H1 (cell line): Measurements from ENCODE around the gene DARS1. TPM values are rescaled to one million over a fixed set of nuclear protein-coding genes. Genes with fewer than 3 reads are reported as not detected.

Source experiments
- CTCF ChIA-PET: fragments of 300-600 bp; sonication (Branson Sonifier 250); formaldehyde crosslinking; loops from one replicate; lab custom pipeline; 2021; ENCODE audit not compliant: partially characterized antibody; lab: Charles Lee
- POLR2A ChIA-PET: fragments of 300-600 bp; sonication (Branson Sonifier 250); formaldehyde crosslinking; loops from one replicate; lab custom pipeline; 2021; ENCODE audit warnings: inconsistent platforms; ENCODE audit not compliant: partially characterized antibody; lab: Charles Lee
- DNase-seq, 2 experiments: peaks; one replicate each; pipeline versions ENCODE4 v3.0.0 to v3.0.0-alpha.2; 2010 to 2022; ENCODE audit warnings: low spot score in 2 of 2, low read depth in 1 of 2, mixed read lengths in 1 of 2
- FAIRE-seq: peaks from 2 replicates; lab custom pipeline; 2011; peaks lifted over from hg19 to GRCh38; lab: Jason Lieb, UNC
- H2AFZ ChIP-seq: 2 replicates; pipeline ENCODE4 v1.8.1; 2012; ENCODE audit warnings: low read length, inconsistent platforms
- H2AK5ac ChIP-seq: 2 replicates; pipeline ENCODE4 v1.6.1; 2013; ENCODE audit warnings: low read depth, low read length
- H2BK120ac ChIP-seq: replicated peaks from 2 replicates; pipeline ENCODE3; 2013; ENCODE audit warnings: low read depth, low read length, inconsistent platforms
- H2BK12ac ChIP-seq: 2 replicates; pipeline ENCODE4 v1.6.1; 2013; ENCODE audit warnings: low read depth, low read length
- H2BK15ac ChIP-seq: 2 replicates; pipeline ENCODE4 v1.6.1; 2013; ENCODE audit warnings: low read length
- H2BK20ac ChIP-seq: 2 replicates; pipeline ENCODE4 v1.6.1; 2013; ENCODE audit warnings: low read length
- H2BK5ac ChIP-seq: 2 replicates; pipeline ENCODE4 v1.6.1; 2013; ENCODE audit warnings: low read depth, low read length
- H3K14ac ChIP-seq: 2 replicates; pipeline ENCODE4 v1.6.1; 2013; ENCODE audit warnings: inconsistent platforms; ENCODE audit not compliant: insufficient read length
- H3K18ac ChIP-seq: 2 replicates; pipeline ENCODE4 v1.6.1; 2013; ENCODE audit warnings: low read length; ENCODE audit errors: extremely low read depth
- H3K23ac ChIP-seq: 2 replicates; pipeline ENCODE4 v1.6.1; 2013; ENCODE audit warnings: inconsistent platforms; ENCODE audit not compliant: insufficient read length
- H3K23me2 ChIP-seq: 2 replicates; pipeline ENCODE4 v1.6.1; 2013; ENCODE audit warnings: low read depth, low read length
- H3K27ac ChIP-seq: 2 replicates; pipeline ENCODE4 v1.6.1; 2011; ENCODE audit warnings: low read depth, low read length, inconsistent platforms
- H3K27me3 ChIP-seq, 4 experiments: replicated peaks in 1 of 4; 1 replicate in 1 of 4; 2 replicates in 3 of 4; pipeline versions ENCODE4 v1.6.1 to v1.8.1; 2011 to 2013; ENCODE audit warnings: low read length in 3 of 4, mild to moderate bottlenecking in 3 of 4, inconsistent platforms in 2 of 4, mixed read lengths in 2 of 4, moderate library complexity in 1 of 4; ENCODE audit not compliant: control insufficient read depth in 3 of 4, insufficient read depth in 3 of 4; ENCODE audit errors: extremely low read depth in 1 of 4
- H3K36me3 ChIP-seq, 4 experiments: 2 replicates each; pipeline versions ENCODE4 v1.6.1 to v1.8.1; 2011 to 2013; ENCODE audit warnings: mild to moderate bottlenecking in 4 of 4, low read length in 3 of 4, moderate library complexity in 2 of 4, control low read depth in 1 of 4, inconsistent platforms in 1 of 4; ENCODE audit not compliant: insufficient read depth in 4 of 4, control insufficient read depth in 2 of 4
- H3K4ac ChIP-seq: replicated peaks from 2 replicates; pipeline ENCODE3; 2013; ENCODE audit warnings: low read length, low read depth, mixed read lengths, inconsistent platforms; ENCODE audit not compliant: insufficient read length
- H3K4me1 ChIP-seq, 4 experiments: replicated peaks in 1 of 4; 1 replicate in 1 of 4; 2 replicates in 3 of 4; pipeline versions ENCODE4 v1.6.1 to v1.8.1; 2011 to 2013; ENCODE audit warnings: low read length in 3 of 4, inconsistent platforms in 2 of 4, mixed read lengths in 1 of 4; ENCODE audit not compliant: insufficient read depth in 4 of 4, control insufficient read depth in 3 of 4
- H3K4me2 ChIP-seq, 2 experiments: 2 replicates each; pipeline versions ENCODE4 v1.6.1 to v1.8.1; 2011 to 2013; ENCODE audit warnings: low read depth in 2 of 2, low read length in 2 of 2, control low read depth in 1 of 2, inconsistent platforms in 1 of 2, mild to moderate bottlenecking in 1 of 2; ENCODE audit not compliant: insufficient read depth in 1 of 2
- H3K4me3 ChIP-seq, 4 experiments: fragments of 200-600, 300-600 bp in 1 of 4; sonication (generic), shearing (Covaris generic), sonication (Bioruptor Twin) in 1 of 4; 2 replicates each; pipeline versions ENCODE4 v1.5.1 to v1.8.1; 2011 to 2016; ENCODE audit warnings: low read length in 4 of 4, low read depth in 3 of 4, control low read depth in 2 of 4, inconsistent platforms in 2 of 4, mild to moderate bottlenecking in 2 of 4, mixed read lengths in 1 of 4, moderate library complexity in 1 of 4; ENCODE audit not compliant: insufficient read depth in 2 of 4; ENCODE audit errors: extremely low read depth in 1 of 4
- H3K56ac ChIP-seq: replicated peaks from 2 replicates; pipeline ENCODE3; 2013; ENCODE audit warnings: low read depth, mild to moderate bottlenecking, mixed read lengths, low read length, inconsistent platforms; ENCODE audit not compliant: insufficient read length
- H3K79me1 ChIP-seq: 2 replicates; pipeline ENCODE4 v1.6.1; 2013; ENCODE audit warnings: low read depth, low read length, control low read depth
- H3K79me2 ChIP-seq, 2 experiments: 2 replicates each; pipeline versions ENCODE4 v1.6.1 to v1.8.1; 2012 to 2013; ENCODE audit warnings: low read length in 2 of 2, mild to moderate bottlenecking in 2 of 2, inconsistent platforms in 1 of 2; ENCODE audit not compliant: insufficient read depth in 2 of 2, control insufficient read depth in 1 of 2
- H3K9ac ChIP-seq, 4 experiments: replicated peaks in 1 of 4; 1 replicate in 1 of 4; 2 replicates in 3 of 4; pipeline versions ENCODE4 v1.6.1 to v1.8.1; 2011 to 2013; ENCODE audit warnings: low read depth in 3 of 4, low read length in 3 of 4, control low read depth in 2 of 4, mild to moderate bottlenecking in 2 of 4, moderate library complexity in 2 of 4, inconsistent platforms in 1 of 4; ENCODE audit errors: extremely low read depth in 1 of 4
- H3K9me3 ChIP-seq, 2 experiments: 2 replicates each; pipeline versions ENCODE4 v1.6.1 to v1.8.1; 2012 to 2013; ENCODE audit warnings: mild to moderate bottlenecking in 2 of 2, moderate library complexity in 2 of 2, control low read depth in 1 of 2, inconsistent platforms in 1 of 2, low read depth in 1 of 2, low read length in 1 of 2, mixed read lengths in 1 of 2; ENCODE audit not compliant: insufficient read depth in 2 of 2
- H4K20me1 ChIP-seq, 2 experiments: replicated peaks in 1 of 2; 2 replicates each; pipeline versions ENCODE3 to v1.8.1; 2011 to 2013; ENCODE audit warnings: inconsistent platforms in 2 of 2, low read length in 2 of 2, mild to moderate bottlenecking in 1 of 2; ENCODE audit not compliant: insufficient read depth in 2 of 2, control insufficient read depth in 1 of 2
- H4K5ac ChIP-seq: 2 replicates; pipeline ENCODE4 v1.6.1; 2013; ENCODE audit warnings: low read length, low read depth, mixed read lengths, inconsistent platforms; ENCODE audit not compliant: insufficient read length
- H4K8ac ChIP-seq: 2 replicates; pipeline ENCODE4 v1.8.0; 2013; ENCODE audit warnings: mild to moderate bottlenecking, moderate library complexity, low read length, inconsistent platforms; ENCODE audit not compliant: insufficient read depth; ENCODE audit errors: extremely low read depth
- H4K91ac ChIP-seq: replicated peaks from 2 replicates; pipeline ENCODE3; 2013; ENCODE audit warnings: low read length, mixed read lengths, inconsistent platforms; ENCODE audit not compliant: insufficient read length
- GTF2F1 ChIP-seq: IDR thresholded peaks from 2 replicates; pipeline ENCODE4 v1.6.1; 2012; ENCODE audit warnings: low read depth, low read length, improper control_type of control experiment, borderline replicate concordance
- KDM5A ChIP-seq: fragments of 200-600 bp; IDR thresholded peaks from 2 replicates; pipeline ENCODE4 v1.7.1; 2012; ENCODE audit warnings: mild to moderate bottlenecking, low read length, inconsistent platforms, mixed read lengths
- SIX5 ChIP-seq: IDR thresholded peaks from 2 replicates; pipeline ENCODE4 v1.6.1; 2011; ENCODE audit warnings: mild to moderate bottlenecking, low read depth, low read length
- WGBS, 2 experiments: shearing (Covaris generic) in 1 of 2; methylation state at CpG; one replicate each; pipeline versions ENCODE4 v1.1.6 to v1.1.7; 2013 to 2015; ENCODE audit warnings: low lambda C conversion rate in 2 of 2, mixed read lengths in 2 of 2, inconsistent platforms in 1 of 2, low coverage in 1 of 2, missing lambda C conversion rate in 1 of 2; ENCODE audit not compliant: insufficient replicate concordance in 2 of 2, insufficient coverage in 1 of 2, insufficient read length in 1 of 2; ENCODE audit errors: extremely low coverage in 1 of 2, missing lambda C conversion rate in 1 of 2; 5-methylcytosine and 5-hydroxymethylcytosine counted together
- polyA plus RNA-seq, 7 experiments: library from polyadenylated mRNA; depleted of rRNA in 3 of 7; stranded (reverse) in 5 of 7; unstranded in 2 of 7; fragments of >200 nt in 5 of 7; fragments of 200-250 nt in 2 of 7; gene quantifications; 1 replicate in 5 of 7; 2 replicates in 1 of 7; 4 replicates in 1 of 7; pipeline versions ENCODE4 v1.2.1 to v1.2.3, GENCODE V29; 2011 to 2013; ENCODE audit warnings: missing spikeins in 2 of 7, mixed read lengths in 2 of 7
- total RNA-seq: library from RNA; stranded (reverse); fragmentation: NEBNext Ultra II Directional; extraction: Animal tissue kit (Norgen Biotek cat#: 25700); gene quantifications from 2 replicates; pipeline ENCODE4 v1.2.1, GENCODE V29; 2021

DARS1 gene
- total and polyA plus RNA-seq, 2 of the 8 experiments (the other 6 are each of a cell fraction or from before 2014, with no cell fraction given) = 61.7 to 85.9 TPM

- no peaks in the 10 kb centered on the region for H3K9me3 ChIP-seq
- FAIRE-seq (no peak), DNase-seq (no peak)
- no peak overlapping the region for H2AFZ ChIP-seq
- H2BK5ac ChIP-seq = no peak overlapping the region
- H3K56ac ChIP-seq = no peak overlapping the region
- no peak overlapping the region for H3K9ac ChIP-seq
- no peaks in the 10 kb centered on the region for H3K27me3 ChIP-seq
- no peak overlapping the region for H4K8ac ChIP-seq
- H4K91ac ChIP-seq = no peak overlapping the region
- peaks cover 2 to 57% (median 30%) of the 10 kb centered on the region in 4 experiments; a peak in 7 of 8 replicates for H3K36me3 ChIP-seq
- no peak overlapping the region for H3K18ac ChIP-seq
- TF ChIP-seq GTF2F1 (no peak), KDM5A (no peak), SIX5 (no peak)
- H3K23me2 ChIP-seq = peaks cover 4% of the 10 kb centered on the region; the same call in 1 of the 2 replicates
- no peak overlapping the region for H3K4me3 ChIP-seq
- no peak overlapping the region for H4K5ac ChIP-seq
- 88% methylated on average over 5 of the region's 5 CpGs; no CpG with 5 or more reads in 1 of the 2 experiments for WGBS, 2 experiments
- no peak overlapping the region for H2BK15ac ChIP-seq
- no peak overlapping the region for H2AK5ac ChIP-seq
- ChIA-PET POLR2A (interaction anchor here (1.0 kb wide), 1 partner anchor 61 kb away, joined by 3 read pairs; no protein-coding TSS in a partner anchor), CTCF (interaction anchor here (1.2 to 2.2 kb wide), 4 partner anchors 9 to 396 kb away, joined by 3 to 7 read pairs (median 6); no protein-coding TSS in a partner anchor)
- H2BK120ac ChIP-seq = no peak overlapping the region
- no peaks in the 10 kb centered on the region; the same call in 1 of the 2 replicates for H3K79me1 ChIP-seq
- H2BK12ac ChIP-seq = no peak overlapping the region
- peaks cover 3 to 41% of the 10 kb centered on the region in 2 experiments for H3K79me2 ChIP-seq
- no peak overlapping the region for H3K27ac ChIP-seq
- no peak overlapping the region for H2BK20ac ChIP-seq
- H3K4me1 ChIP-seq = no peaks in the 10 kb centered on the region
- H4K20me1 ChIP-seq = peaks cover 0 to 2% of the 10 kb centered on the region in 2 experiments
- no peak overlapping the region for H3K4me2 ChIP-seq
- H3K14ac ChIP-seq = no peak overlapping the region
- no peak overlapping the region for H3K4ac ChIP-seq
- no peak overlapping the region for H3K23ac ChIP-seq
These were observed 4.9 kb downstream of the DARS1 start for GRCh38 chr2:135980434-135981079.
